Activated naive CD8-positive, alpha-beta T cell treated with anti-CD3 and anti-CD28 coated beads, Interleukin-2, amount 50 U/mL, for 24 hours (primary cell): ENCODE data around the gene ZNF775.

Experiments used
- ATAC-seq: fragments of 150-1000 bp; cut with Tn5 transposase; one replicate; pipeline ENCODE4 v1.10.0; 2021
- DNase-seq: peaks from one replicate; pipeline ENCODE4 v3.0.0; 2021
- H3K27ac Mint-ChIP-seq: one replicate; pipeline ENCODE4 v1.8.0; 2021; ENCODE audit warnings: mild to moderate bottlenecking, mixed read lengths
- H3K27me3 Mint-ChIP-seq: one replicate; pipeline ENCODE4 v1.8.0; 2021; ENCODE audit warnings: mixed read lengths
- H3K36me3 Mint-ChIP-seq: one replicate; pipeline ENCODE4 v1.8.0; 2021; ENCODE audit warnings: low read depth, mixed read lengths
- H3K4me1 Mint-ChIP-seq: one replicate; pipeline ENCODE4 v1.8.0; 2021; ENCODE audit warnings: mixed read lengths
- H3K4me3 Mint-ChIP-seq: one replicate; pipeline ENCODE4 v1.8.0; 2021; ENCODE audit warnings: mild to moderate bottlenecking, moderate library complexity, mixed read lengths
- H3K9me3 Mint-ChIP-seq: one replicate; pipeline ENCODE4 v1.8.0; 2021; ENCODE audit warnings: mixed read lengths

Gene ZNF775

DNA sequence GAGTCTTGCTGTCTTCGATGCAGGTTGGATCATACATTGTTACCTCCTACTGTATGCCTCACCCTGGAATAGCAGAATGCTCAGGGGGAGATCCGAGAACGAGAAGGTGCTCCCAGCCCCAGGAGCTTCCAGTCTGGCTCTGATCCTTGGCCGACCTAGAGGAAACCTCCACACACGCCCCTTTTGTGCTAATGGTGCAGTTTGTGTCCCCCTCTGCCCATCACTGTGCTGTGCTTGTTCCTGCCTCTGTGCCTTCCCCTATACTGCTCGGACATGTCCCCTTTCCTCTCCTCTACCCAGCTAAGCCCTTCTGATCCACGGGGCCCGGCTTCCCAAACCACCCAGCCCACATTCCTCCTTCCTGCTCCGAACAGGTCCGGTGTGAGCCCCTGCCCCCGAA lies 32.5 kb downstream of the ZNF775 start:
- H3K27ac Mint-ChIP-seq = no peak overlapping the region
- H3K4me3 Mint-ChIP-seq = no peak overlapping the region
- no peak for ATAC-seq
- no peaks in the 10 kb centered on the region for H3K27me3 Mint-ChIP-seq
- H3K36me3 Mint-ChIP-seq = peaks cover 8% of the 10 kb centered on the region
- peaks cover 23% of the 10 kb centered on the region for H3K4me1 Mint-ChIP-seq
- DNase-seq = no peak
- no peaks in the 10 kb centered on the region for H3K9me3 Mint-ChIP-seq

DNA sequence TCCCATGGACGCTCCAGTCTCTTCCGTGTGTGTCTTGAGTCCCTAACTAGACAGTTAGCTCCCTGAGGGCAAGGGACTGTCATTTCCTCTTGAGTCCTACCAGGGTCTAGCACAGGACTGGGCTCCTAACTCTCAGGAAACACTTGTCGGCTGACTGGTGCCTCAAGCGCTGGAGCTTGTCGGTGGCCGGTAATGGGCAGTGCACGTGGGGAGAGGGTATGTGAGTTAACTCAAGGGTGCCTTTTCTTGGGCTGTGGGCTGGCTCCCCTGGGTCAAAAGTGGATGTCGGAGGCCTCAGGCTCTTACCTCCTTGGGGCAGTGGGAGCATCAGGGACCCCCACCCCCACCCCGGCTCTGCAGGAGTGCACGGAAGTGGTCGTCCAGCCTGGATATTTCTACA lies 32.9 kb downstream of the ZNF775 start:
- Mint-ChIP-seq H3K27ac (no peak overlapping the region), H3K27me3 (no peaks in the 10 kb centered on the region), H3K36me3 (peaks cover 7% of the 10 kb centered on the region), H3K4me1 (peaks cover 19% of the 10 kb centered on the region), H3K9me3 (no peaks in the 10 kb centered on the region), H3K4me3 (no peak overlapping the region)
- ATAC-seq = no peak
- DNase-seq = no peak

DNA sequence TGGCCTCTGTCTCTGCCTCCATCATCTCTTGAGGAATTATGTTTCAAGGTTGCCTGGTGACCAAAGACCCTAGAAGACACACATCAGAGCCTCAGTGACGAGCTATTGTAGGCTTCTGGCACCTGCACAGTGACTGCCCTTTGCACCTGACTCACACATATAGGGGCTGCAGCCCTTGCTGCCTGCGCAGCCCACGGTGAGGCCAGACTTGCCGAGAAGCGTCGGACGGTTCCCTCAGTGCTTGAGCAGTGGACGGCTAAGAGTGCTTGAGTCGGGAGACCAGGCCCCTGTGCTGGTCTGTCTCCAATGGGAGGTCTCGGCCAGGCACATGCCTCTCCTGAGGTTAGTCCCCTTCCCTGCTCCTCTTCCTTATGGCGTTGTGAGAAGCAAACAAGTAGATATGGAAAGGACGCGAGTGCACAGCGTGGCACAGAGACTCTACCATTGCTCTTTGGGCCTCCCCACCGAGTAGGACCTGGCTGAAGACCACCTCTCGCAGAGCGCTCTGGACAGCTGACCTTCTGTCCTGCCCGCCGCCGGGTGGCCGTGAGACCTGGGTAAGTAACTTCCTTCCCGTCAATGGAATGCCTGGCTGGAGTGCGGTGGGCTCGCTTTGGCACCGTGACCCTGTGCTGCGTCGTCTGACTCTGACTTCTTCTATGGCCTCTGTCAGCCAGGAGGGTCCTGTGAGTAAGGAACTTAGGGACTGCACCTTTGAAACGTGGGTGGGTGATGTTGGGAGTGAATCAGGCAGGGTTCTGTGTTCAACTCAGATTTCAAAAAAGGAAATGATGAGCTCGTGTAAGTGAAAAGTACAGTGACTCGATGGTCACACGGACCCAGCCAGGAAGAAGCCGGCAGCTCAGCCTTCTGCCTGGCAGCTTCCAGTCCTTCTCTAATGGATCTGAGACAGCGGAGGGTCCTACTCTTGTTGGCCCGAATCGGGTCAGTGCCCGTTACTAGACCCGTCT lies 33.7 kb downstream of the ZNF775 start:
- Mint-ChIP-seq H3K27ac (no peak overlapping the region), H3K4me3 (no peak overlapping the region)

DNA sequence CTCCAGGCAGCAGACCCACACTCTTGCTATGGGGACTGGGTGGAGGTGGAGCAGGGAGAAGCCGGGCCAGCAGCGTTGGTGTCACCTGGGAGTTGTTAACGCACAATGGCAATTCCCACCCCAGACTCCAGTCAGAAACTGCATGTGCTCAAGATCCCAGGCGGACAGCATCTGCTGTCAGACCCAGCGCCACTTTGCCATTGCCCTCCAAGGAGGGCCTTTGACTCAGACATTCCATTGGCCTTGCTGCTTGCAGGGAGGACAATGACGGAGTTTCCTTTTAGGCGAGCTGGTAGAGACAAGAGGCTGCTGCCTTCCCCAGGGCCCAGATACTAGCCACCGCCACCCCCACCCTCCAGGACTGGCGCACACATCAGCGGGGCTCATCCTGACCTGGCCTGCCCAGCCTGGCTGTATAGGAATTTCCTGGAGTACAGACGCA lies 34.5 kb downstream of the ZNF775 start:
- H3K4me1 Mint-ChIP-seq = peaks cover 13% of the 10 kb centered on the region
- H3K9me3 Mint-ChIP-seq = no peaks in the 10 kb centered on the region
- H3K4me3 Mint-ChIP-seq = no peak overlapping the region

More for the DNA sequence above, 33.7 kb downstream of the ZNF775 start:
- peaks cover 16% of the 10 kb centered on the region for H3K4me1 Mint-ChIP-seq
- ATAC-seq (no peak), DNase-seq (no peak)
- H3K9me3 Mint-ChIP-seq = no peaks in the 10 kb centered on the region
- no peaks in the 10 kb centered on the region for H3K27me3 Mint-ChIP-seq
- H3K36me3 Mint-ChIP-seq = peaks cover 4% of the 10 kb centered on the region

DNA sequence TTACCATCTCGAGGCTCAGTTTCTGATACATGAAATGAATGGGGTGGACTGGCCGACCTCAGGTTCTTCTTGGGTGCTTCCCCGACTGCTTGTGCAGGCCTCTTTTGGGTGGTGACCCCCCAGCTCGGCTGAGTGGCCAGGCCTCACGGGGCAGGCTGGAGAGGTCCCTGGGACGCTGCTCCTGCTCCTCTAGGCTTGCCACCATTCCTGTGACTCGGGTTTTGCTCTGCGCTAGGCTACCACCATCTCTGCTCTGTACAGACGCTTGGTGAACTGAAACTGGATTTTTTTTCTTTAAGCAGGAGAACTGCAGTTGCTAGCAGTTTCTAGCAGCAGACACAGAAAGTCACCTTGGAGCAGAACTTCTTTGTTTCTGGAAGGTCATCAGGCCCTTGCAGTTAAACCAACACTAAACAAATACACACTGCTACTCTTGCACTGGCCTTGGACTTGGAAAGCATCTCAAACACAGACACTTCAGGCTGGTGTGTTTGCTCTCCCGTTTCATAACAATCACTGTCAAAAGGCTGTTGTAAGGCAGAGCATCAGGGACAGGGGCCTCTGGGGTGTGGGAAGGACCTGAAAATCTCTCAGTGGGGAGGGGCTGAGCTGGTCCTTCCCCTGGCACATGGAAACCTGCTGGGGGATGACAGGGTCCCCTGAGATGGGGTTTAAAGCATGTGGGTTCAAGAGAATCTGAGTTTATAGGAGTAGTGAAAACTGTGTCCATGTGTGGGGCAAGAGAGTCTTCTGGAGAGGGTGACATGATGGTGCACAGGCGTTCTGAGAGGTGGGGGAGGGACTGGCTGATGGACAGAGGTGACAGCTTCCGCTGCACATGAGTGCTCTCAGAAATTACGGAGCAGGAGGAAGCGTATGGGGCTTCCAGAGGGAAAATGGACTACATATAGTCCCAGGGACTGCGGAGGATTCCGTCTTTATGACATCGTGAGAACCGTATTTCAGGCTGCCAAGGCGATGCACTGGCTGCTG lies 36.3 kb downstream of the ZNF775 start:
- Mint-ChIP-seq H3K27ac (no peak overlapping the region), H3K4me1 (peaks cover 10% of the 10 kb centered on the region), H3K36me3 (no peaks in the 10 kb centered on the region), H3K9me3 (no peaks in the 10 kb centered on the region), H3K4me3 (no peak overlapping the region), H3K27me3 (no peaks in the 10 kb centered on the region)
- DNase-seq = no peak
- ATAC-seq = no peak

More for the DNA sequence above, 34.5 kb downstream of the ZNF775 start:
- DNase-seq (no peak), ATAC-seq (no peak)
- Mint-ChIP-seq H3K27ac (no peak overlapping the region), H3K27me3 (no peaks in the 10 kb centered on the region), H3K36me3 (peaks cover 2% of the 10 kb centered on the region)

DNA sequence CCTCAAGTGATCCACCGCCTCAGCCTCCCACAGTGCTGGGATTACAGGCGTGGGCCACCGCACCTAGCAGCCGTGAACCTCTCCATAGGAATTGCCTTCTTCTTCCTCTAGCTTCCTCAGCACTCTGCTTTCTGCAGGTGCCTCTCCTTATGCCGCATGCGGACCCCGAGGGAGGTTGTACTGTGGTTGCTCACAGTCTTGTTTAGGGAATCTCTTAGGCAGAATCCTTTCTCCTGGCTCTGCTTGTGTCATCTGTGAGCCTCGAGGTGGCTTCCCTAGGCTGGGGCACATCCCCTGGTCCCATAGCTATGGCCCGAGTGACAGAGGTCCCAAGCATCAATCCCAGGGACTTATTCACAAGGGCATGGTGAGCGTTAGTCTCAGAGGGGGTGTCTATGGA lies 38.1 kb downstream of the ZNF775 start:
- Mint-ChIP-seq H3K9me3 (no peaks in the 10 kb centered on the region), H3K4me1 (peaks cover 15% of the 10 kb centered on the region), H3K4me3 (no peak overlapping the region), H3K27ac (no peak overlapping the region), H3K36me3 (no peaks in the 10 kb centered on the region), H3K27me3 (no peaks in the 10 kb centered on the region)
- ATAC-seq (no peak), DNase-seq (no peak)

DNA sequence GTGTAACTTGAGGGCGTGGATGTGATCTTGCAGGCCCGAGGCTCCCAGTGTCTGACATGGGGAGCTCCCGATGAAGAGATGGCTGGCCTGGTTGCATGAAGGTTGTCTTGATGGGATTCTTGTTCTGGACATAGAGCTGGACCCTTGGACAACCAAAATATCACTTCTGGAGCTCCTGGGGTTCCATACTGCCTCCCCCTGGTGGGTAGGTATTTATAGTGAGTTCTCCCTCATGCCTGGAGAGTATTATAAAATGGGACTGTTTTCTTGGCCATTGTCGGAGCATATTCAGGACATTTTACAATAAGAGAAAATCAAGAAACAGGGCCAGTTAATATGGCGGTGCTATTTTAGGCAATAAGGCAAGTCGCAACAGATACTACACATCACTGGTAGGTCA lies 38.7 kb downstream of the ZNF775 start:
- H3K4me1 Mint-ChIP-seq = peaks cover 15% of the 10 kb centered on the region
- no peak overlapping the region for H3K4me3 Mint-ChIP-seq
- no peak overlapping the region for H3K27ac Mint-ChIP-seq
- no peaks in the 10 kb centered on the region for H3K27me3 Mint-ChIP-seq
- H3K9me3 Mint-ChIP-seq = no peaks in the 10 kb centered on the region
- no peak for DNase-seq
- no peak for ATAC-seq
- no peaks in the 10 kb centered on the region for H3K36me3 Mint-ChIP-seq

DNA sequence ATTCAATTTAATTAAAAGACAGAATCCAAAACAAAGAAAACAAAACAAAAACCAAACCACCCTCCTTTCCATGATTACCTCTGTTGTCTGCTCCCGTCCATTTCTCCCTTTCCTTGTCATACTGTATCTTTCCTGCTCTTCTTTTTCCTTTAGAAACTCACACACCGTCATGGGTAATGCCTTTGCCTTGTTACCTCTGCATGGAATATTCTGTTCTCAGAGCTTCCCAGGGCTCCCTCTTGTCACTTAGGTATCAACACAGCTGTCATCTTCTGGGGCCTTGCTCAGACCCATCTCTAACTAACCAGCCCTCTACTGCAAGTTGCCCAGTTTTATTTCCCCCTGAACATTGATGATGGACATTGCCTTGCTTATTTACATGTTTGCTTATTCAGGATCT lies 41.1 kb downstream of the ZNF775 start:
- Mint-ChIP-seq H3K27me3 (no peaks in the 10 kb centered on the region), H3K4me1 (peaks cover 6% of the 10 kb centered on the region), H3K36me3 (no peaks in the 10 kb centered on the region), H3K27ac (no peak overlapping the region), H3K4me3 (no peak overlapping the region), H3K9me3 (no peaks in the 10 kb centered on the region)
- DNase-seq = no peak
- no peak for ATAC-seq

DNA sequence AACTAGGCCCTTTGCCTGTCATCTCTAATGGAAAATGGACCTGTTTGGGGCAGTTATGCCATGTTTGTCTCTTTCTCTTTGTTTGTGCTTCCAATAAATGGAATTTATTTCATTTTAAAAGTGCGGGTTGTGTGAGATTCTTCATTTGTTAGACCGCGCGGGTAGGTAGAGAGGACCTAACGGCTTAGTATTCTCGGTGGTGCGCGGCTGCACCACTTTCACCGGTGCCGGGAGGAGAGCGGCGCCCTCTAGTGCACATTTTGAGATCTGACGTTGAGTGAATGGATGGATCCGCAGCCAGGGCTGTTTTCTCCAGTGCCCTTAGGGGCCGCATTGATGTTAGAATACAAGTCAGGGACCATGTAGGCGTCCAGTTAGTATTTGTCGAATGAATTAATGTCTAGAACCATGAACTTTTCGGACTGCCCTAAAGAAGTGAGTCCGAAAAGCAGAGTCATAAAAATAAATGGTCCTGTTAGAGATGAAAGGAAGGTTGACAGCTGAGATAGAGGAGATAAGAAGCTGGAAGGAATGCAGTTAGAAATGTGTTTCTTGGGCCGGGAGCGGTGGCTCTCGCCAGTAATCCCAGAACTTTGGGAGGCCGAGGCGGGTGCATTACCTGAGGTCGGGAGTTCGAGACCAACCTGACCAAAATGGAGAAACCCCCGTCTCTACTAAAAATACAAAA lies 42.0 kb downstream of the ZNF775 start:
- DNase-seq (peak; percentile 88), ATAC-seq (peak; percentile 98)
- Mint-ChIP-seq H3K4me3 (no peak overlapping the region), H3K36me3 (no peaks in the 10 kb centered on the region), H3K9me3 (no peaks in the 10 kb centered on the region), H3K27me3 (no peaks in the 10 kb centered on the region), H3K27ac (no peak overlapping the region), H3K4me1 (peaks cover 6% of the 10 kb centered on the region)

DNA sequence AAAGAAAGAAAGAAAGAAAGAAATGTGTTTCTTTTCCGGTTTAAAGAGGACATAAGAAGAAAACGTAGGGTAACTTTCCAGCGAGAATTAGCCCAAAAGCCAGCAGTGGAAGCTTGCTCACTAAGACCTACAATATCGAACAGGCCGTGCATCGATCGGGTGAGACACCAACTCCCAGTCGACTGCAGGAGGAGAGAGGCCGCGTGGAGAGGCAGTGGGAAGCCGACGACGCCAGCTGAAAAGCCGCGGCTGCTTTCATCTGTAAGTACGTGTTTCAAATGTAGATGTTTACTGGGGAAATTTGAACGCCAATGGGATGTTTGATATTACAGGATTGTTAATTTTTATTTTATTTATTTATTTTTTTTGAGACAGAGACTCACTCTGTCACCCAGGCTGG lies 42.7 kb downstream of the ZNF775 start:
- Mint-ChIP-seq H3K27me3 (no peaks in the 10 kb centered on the region), H3K36me3 (no peaks in the 10 kb centered on the region), H3K27ac (no peak overlapping the region), H3K4me1 (peaks cover 6% of the 10 kb centered on the region), H3K9me3 (no peaks in the 10 kb centered on the region), H3K4me3 (no peak overlapping the region)
- DNase-seq (no peak), ATAC-seq (no peak)

DNA sequence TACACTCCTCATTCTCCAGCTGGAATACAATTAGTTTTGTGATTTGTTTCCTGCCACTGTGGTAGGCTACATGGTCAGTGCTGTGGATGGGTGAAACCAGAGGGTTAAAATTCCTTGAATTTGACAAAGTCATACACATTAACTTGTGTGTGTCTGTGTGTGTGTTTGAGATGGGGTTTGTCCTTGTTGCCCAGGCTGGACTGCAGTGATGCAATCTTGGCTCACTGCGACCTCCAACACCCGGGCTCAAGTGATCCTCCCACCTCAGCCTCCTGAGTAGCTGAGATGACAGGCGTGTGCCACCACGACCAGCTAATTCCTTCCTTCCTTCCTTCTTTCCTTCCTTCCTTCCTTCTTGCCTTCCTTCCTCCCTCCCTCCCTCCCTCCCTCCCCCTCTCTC lies 46.5 kb downstream of the ZNF775 start:
- Mint-ChIP-seq H3K36me3 (no peaks in the 10 kb centered on the region), H3K27ac (no peak overlapping the region), H3K4me1 (peaks cover 21% of the 10 kb centered on the region), H3K4me3 (no peak overlapping the region), H3K9me3 (no peaks in the 10 kb centered on the region), H3K27me3 (no peaks in the 10 kb centered on the region)
- ATAC-seq = no peak
- DNase-seq = no peak

DNA sequence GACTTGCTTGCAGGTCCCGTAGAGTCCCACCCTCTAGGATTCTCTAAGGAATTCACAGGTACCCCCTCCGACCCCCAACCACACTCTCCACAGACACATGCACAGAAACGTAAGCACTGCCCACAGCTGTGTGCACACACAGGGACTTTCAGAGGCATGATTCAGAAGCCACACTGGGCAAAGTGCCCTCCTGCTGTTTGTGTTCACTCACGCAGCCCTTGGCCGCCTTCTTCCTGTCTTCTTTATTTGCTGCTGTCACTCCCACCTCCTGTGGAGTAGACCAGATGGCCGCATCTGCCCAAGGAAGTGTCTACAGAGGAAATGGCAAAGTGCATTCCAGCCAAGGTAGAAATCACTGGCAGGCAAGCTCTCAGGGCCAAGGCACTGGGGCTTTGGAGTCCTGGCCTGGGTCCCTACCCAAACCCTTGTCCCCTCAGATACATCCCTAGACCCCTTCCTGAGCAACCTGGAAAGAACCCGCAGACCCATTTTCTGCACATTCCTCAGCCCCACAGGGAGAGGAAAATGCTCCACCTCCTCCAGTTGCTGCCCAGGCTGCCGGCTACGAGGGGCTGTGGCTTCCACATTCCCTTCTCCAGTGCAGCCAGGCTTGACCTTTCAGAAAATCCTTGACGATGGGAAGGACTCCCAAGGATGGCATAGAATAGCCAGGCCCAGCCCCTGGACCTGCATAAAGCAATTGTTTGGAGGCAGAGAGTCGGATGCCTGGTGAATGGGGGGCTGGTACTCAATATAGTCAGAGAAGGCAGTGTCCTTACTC lies 49.7 kb downstream of the ZNF775 start:
- H3K4me1 Mint-ChIP-seq = peaks cover 35% of the 10 kb centered on the region
- H3K9me3 Mint-ChIP-seq = no peaks in the 10 kb centered on the region
- ATAC-seq (peak; percentile 90), DNase-seq (peak; percentile 47)
- H3K4me3 Mint-ChIP-seq = no peak overlapping the region
- H3K27ac Mint-ChIP-seq = peak overlapping the region; percentile 29
- H3K27me3 Mint-ChIP-seq = peaks cover 3% of the 10 kb centered on the region
- no peaks in the 10 kb centered on the region for H3K36me3 Mint-ChIP-seq

DNA sequence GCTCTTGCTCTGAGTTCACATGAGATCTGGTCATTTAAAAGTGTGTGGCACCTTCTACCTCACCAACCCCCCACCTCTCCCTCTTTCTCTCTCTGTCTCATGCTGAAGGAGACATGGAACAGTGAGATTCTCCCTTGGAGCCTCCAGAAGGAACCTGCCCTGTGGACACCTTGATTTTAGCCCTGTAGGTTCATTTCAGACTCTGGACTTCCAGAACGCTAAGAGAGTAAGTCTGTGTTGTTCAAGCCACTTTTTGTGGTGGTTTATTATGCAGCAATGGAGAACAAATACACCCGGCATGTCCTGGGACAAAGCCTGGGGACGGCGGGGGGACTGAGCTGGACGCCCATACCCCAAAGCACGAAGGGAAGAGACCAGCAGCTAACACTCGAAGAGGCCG lies 50.6 kb downstream of the ZNF775 start:
- Mint-ChIP-seq H3K27me3 (peaks cover 3% of the 10 kb centered on the region), H3K9me3 (no peaks in the 10 kb centered on the region), H3K27ac (no peak overlapping the region), H3K4me1 (peaks cover 41% of the 10 kb centered on the region), H3K4me3 (no peak overlapping the region), H3K36me3 (no peaks in the 10 kb centered on the region)
- ATAC-seq (no peak), DNase-seq (no peak)
